ENCODE measurements around the gene ALDH3A2. TPM values are rescaled to one million over a fixed set of nuclear protein-coding genes. Genes with fewer than 3 reads are reported as not detected.

Gene ALDH3A2
- 23.9 TPM for polyA plus RNA-seq (2013)

DNA sequence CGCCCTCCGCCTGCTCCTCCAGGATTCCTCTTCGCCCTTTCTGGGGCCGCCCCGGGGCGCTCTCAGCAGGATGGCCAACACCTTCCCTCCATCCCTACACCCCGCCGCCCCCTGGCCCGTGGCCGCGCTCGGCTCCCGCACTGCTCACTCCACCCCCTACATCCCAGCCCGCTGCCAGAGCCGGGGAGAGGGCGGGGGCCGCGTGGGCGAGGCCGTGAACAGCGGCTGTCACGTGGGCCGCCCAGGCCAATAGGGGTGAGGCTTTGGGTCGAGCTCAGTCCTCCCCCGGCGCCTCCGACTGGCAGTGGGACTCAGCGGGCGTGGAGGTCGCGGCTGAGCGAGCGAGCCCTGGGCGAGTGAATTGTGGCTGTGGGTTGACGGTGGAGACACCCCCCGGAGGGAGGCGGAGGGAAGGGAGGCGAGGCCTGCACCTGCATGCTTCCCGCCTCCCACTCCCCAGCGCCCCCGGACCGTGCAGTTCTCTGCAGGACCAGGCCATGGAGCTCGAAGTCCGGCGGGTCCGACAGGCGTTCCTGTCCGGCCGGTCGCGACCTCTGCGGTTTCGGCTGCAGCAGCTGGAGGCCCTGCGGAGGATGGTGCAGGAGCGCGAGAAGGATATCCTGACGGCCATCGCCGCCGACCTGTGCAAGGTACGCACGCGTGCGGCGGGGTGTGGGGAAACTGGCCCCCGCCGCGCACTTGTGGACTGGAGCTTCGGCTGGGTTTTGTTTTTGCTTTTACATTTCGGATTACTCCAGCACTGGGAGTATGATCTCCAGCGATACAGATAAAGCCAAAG, at the start of gene ALDH3A2:
TSS of gene ALDH3A2 (plus strand) at position 277 of the 799 bp plus-strand sequence. CDS start at position 498, 221 bp downstream.
- CTCF ChIA-PET: interaction anchor here (0.9 to 2.4 kb wide), 9 partner anchors 11 to 136 kb away, joined by 3 to 13 read pairs (median 3); no protein-coding TSS in a partner anchor
- POLR2A ChIA-PET: interaction anchor here (0.6 to 1.1 kb wide), 4 partner anchors 8 to 52 kb away, joined by 3 to 4 read pairs (median 3); no protein-coding TSS in a partner anchor
- Histone ChIP-seq H3K4me3 (ENCODE audit: control insufficient read depth in 1 of 7, extremely low read depth in 1 of 7, insufficient read depth in 4 of 7, low read depth in 2 of 7, low read length in 6 of 7) (peak within 1 kb of the TSS; percentile 28 to 89 (median 80)), H3K9me3 (ENCODE audit: control extremely low read depth in 1 of 5, control insufficient read depth in 4 of 5, insufficient read depth in 2 of 5, low read depth in 1 of 5, low read length in 4 of 5) (no peaks in the 10 kb centered on the region), H3K4me1 (ENCODE audit: control extremely low read depth in 1 of 4, control insufficient read depth in 4 of 4, insufficient read depth in 4 of 4, low read length in 3 of 4) (peaks cover 10 to 32% (median 28%) of the 10 kb centered on the region in 4 experiments), H3K36me3 (ENCODE audit: control insufficient read depth in 4 of 4, insufficient read depth in 4 of 4, low read length in 3 of 4) (peaks cover 0 to 6% (median 3%) of the 10 kb centered on the region in 4 experiments), H3K27ac (ENCODE audit: insufficient read depth in 1 of 2, low read depth in 1 of 2, low read length in 2 of 2, poor library complexity in 1 of 2, severe bottlenecking in 2 of 2) (peak within 1 kb of the TSS in 1 of 2 experiments; percentile 25), H3K27me3 (replicated peaks in 2 of 5; ENCODE audit: control insufficient read depth in 4 of 5, insufficient read depth in 5 of 5, low read length in 4 of 5) (no peaks in the 10 kb centered on the region)
- WGBS (ENCODE audit: insufficient coverage): 0% methylated on average over 60 of the region's 71 CpGs
- DNase-seq: peak; percentile 81 to 93 (median 91)

DNA sequence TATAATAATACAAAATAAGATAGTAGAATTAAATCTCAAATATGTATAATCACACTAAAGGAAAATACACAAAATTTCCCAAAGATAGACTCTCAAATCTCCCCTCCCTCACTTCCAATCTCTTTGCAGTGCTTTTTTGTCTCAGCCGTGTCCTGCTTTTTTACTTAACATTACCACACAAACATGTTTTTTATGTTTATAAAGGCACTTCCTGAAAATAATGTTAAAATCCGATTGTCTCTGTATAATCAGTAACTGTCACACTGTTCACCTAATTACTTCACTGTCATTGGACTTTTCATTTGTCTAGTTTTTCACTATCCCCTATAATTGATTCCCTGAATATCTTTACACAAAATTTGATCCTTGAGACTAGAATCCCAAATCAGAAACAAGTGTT, 38.2 kb upstream of the ALDH3A2 start:
- ChIA-PET CTCF (no interaction called here), POLR2A (interaction anchor here (0.6 to 0.9 kb wide), 2 partner anchors 16 to 26 kb away, joined by 3 read pairs; no protein-coding TSS in a partner anchor)
- no peak for DNase-seq

DNA sequence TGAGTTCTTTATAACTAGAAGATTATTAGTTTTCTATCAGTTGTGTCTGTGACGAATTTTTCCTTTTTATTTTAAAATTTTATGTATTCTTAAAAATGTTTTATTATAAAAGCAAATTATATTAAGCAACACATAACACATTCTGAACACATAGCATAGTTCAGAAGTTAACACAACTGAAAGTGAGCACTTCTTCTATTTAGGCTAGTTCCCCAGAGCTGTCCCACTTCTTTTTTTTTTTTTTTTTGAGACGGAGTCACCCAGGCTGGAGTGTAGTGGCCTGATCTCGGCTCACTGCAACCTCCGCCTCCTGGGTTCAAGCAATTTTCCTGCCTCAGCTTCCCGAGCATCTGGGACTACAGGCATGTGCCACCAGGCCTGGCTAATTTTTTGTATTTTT, 37.7 kb upstream of the ALDH3A2 start:
- Histone ChIP-seq H3K27ac (ENCODE audit: insufficient read depth in 1 of 2, low read depth in 1 of 2, low read length in 2 of 2, poor library complexity in 1 of 2, severe bottlenecking in 2 of 2) (no peak overlapping the region), H3K9me3 (ENCODE audit: control extremely low read depth in 1 of 5, control insufficient read depth in 4 of 5, insufficient read depth in 2 of 5, low read depth in 1 of 5, low read length in 4 of 5) (no peaks in the 10 kb centered on the region), H3K4me3 (ENCODE audit: control insufficient read depth in 1 of 7, extremely low read depth in 1 of 7, insufficient read depth in 4 of 7, low read depth in 2 of 7, low read length in 6 of 7) (no peak overlapping the region), H3K27me3 (replicated peaks in 2 of 5; ENCODE audit: control insufficient read depth in 4 of 5, insufficient read depth in 5 of 5, low read length in 4 of 5) (no peaks in the 10 kb centered on the region), H3K4me1 (ENCODE audit: control extremely low read depth in 1 of 4, control insufficient read depth in 4 of 4, insufficient read depth in 4 of 4, low read length in 3 of 4) (no peaks in the 10 kb centered on the region), H3K36me3 (ENCODE audit: control insufficient read depth in 4 of 4, insufficient read depth in 4 of 4, low read length in 3 of 4) (no peaks in the 10 kb centered on the region)
- DNase-seq: no peak
- ChIA-PET POLR2A (interaction anchor here (0.9 kb wide), 1 partner anchor 25 kb away, joined by 3 read pairs; no protein-coding TSS in a partner anchor), CTCF (no interaction called here)
- WGBS (ENCODE audit: insufficient coverage): 100% methylated on average over 1 of the region's 5 CpGs

More for the DNA sequence above, 38.2 kb upstream of the ALDH3A2 start:
- no peaks in the 10 kb centered on the region for H3K27me3 ChIP-seq (replicated peaks in 2 of 5; ENCODE audit: control insufficient read depth in 4 of 5, insufficient read depth in 5 of 5, low read length in 4 of 5)
- no peak overlapping the region for H3K27ac ChIP-seq (ENCODE audit: insufficient read depth in 1 of 2, low read depth in 1 of 2, low read length in 2 of 2, poor library complexity in 1 of 2, severe bottlenecking in 2 of 2)
- H3K36me3 ChIP-seq (ENCODE audit: control insufficient read depth in 4 of 4, insufficient read depth in 4 of 4, low read length in 3 of 4): no peaks in the 10 kb centered on the region
- H3K4me1 ChIP-seq (ENCODE audit: control extremely low read depth in 1 of 4, control insufficient read depth in 4 of 4, insufficient read depth in 4 of 4, low read length in 3 of 4): no peaks in the 10 kb centered on the region
- H3K4me3 ChIP-seq (ENCODE audit: control insufficient read depth in 1 of 7, extremely low read depth in 1 of 7, insufficient read depth in 4 of 7, low read depth in 2 of 7, low read length in 6 of 7): no peak overlapping the region
- H3K9me3 ChIP-seq (ENCODE audit: control extremely low read depth in 1 of 5, control insufficient read depth in 4 of 5, insufficient read depth in 2 of 5, low read depth in 1 of 5, low read length in 4 of 5): no peaks in the 10 kb centered on the region
- WGBS (ENCODE audit: insufficient coverage): 28% methylated on average over 2 of the region's 2 CpGs

DNA sequence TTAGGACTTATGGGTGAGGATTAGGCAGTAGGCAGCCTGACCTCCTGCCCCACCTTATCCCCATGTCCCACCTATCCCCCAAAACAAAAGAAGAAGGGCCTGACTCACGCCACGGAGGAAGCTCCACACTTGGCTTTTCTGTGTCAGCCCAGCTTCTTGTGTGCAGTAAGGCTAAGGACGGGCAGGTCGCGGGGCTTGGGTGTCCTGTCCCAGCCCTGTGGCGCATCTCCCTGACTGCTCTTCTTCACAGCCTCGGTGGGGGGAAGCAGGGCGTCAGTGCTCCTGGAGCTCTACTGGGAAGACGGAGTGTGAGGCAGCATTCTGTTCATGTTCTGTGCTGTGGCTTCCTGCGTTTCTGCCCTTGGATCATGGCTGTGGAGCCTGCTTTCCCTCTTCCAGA, 34.6 kb upstream of the ALDH3A2 start:
- peaks cover 3 to 11% (median 7%) of the 10 kb centered on the region in 5 experiments for H3K9me3 ChIP-seq (ENCODE audit: control extremely low read depth in 1 of 5, control insufficient read depth in 4 of 5, insufficient read depth in 2 of 5, low read depth in 1 of 5, low read length in 4 of 5)
- ChIA-PET CTCF (interaction anchor here (1.6 to 1.9 kb wide), 2 partner anchors 10 to 148 kb away, joined by 4 to 8 read pairs; no protein-coding TSS in a partner anchor), POLR2A (no interaction called here)
- no peaks in the 10 kb centered on the region for H3K4me1 ChIP-seq (ENCODE audit: control extremely low read depth in 1 of 4, control insufficient read depth in 4 of 4, insufficient read depth in 4 of 4, low read length in 3 of 4)
- no peaks in the 10 kb centered on the region for H3K36me3 ChIP-seq (ENCODE audit: control insufficient read depth in 4 of 4, insufficient read depth in 4 of 4, low read length in 3 of 4)
- no peak overlapping the region for H3K27ac ChIP-seq (ENCODE audit: insufficient read depth in 1 of 2, low read depth in 1 of 2, low read length in 2 of 2, poor library complexity in 1 of 2, severe bottlenecking in 2 of 2)
- no peak for DNase-seq
- WGBS (ENCODE audit: insufficient coverage): 96% methylated on average over 10 of the region's 10 CpGs
- H3K4me3 ChIP-seq (ENCODE audit: control insufficient read depth in 1 of 7, extremely low read depth in 1 of 7, insufficient read depth in 4 of 7, low read depth in 2 of 7, low read length in 6 of 7): no peak overlapping the region
- no peaks in the 10 kb centered on the region for H3K27me3 ChIP-seq (replicated peaks in 2 of 5; ENCODE audit: control insufficient read depth in 4 of 5, insufficient read depth in 5 of 5, low read length in 4 of 5)

DNA sequence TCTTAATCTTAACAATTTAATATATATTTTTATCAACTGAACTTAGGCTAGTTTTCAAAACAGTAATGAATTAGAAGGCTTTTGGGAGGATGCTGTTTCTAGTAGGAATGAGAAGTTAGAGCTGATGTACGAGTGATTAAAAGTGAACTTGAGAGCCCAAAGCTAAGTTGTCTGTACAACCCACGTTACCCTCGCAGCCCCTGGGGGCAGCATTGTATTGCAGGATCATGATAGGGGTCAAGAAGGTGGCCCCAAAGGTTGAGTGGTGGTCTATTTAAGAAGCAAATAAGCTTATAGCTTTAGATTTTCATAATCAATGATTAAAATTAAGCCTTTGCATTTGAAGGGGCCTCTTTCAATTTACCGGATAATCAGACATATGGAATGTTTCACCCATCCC, 33.7 kb upstream of the ALDH3A2 start:
- WGBS (ENCODE audit: insufficient coverage): 94% methylated on average over 2 of the region's 4 CpGs
- Histone ChIP-seq H3K4me3 (ENCODE audit: control insufficient read depth in 1 of 7, extremely low read depth in 1 of 7, insufficient read depth in 4 of 7, low read depth in 2 of 7, low read length in 6 of 7) (no peak overlapping the region), H3K27ac (ENCODE audit: insufficient read depth in 1 of 2, low read depth in 1 of 2, low read length in 2 of 2, poor library complexity in 1 of 2, severe bottlenecking in 2 of 2) (no peak overlapping the region), H3K27me3 (replicated peaks in 2 of 5; ENCODE audit: control insufficient read depth in 4 of 5, insufficient read depth in 5 of 5, low read length in 4 of 5) (no peaks in the 10 kb centered on the region), H3K9me3 (ENCODE audit: control extremely low read depth in 1 of 5, control insufficient read depth in 4 of 5, insufficient read depth in 2 of 5, low read depth in 1 of 5, low read length in 4 of 5) (peaks cover 3 to 20% (median 14%) of the 10 kb centered on the region in 5 experiments), H3K4me1 (ENCODE audit: control extremely low read depth in 1 of 4, control insufficient read depth in 4 of 4, insufficient read depth in 4 of 4, low read length in 3 of 4) (no peaks in the 10 kb centered on the region), H3K36me3 (ENCODE audit: control insufficient read depth in 4 of 4, insufficient read depth in 4 of 4, low read length in 3 of 4) (no peaks in the 10 kb centered on the region)
- ChIA-PET POLR2A (no interaction called here), CTCF (interaction anchor here (1.4 to 1.9 kb wide), 4 partner anchors 9 to 150 kb away, joined by 4 to 8 read pairs (median 4); no protein-coding TSS in a partner anchor)
- peak in 1 of 3 donors; percentile 12 for DNase-seq

DNA sequence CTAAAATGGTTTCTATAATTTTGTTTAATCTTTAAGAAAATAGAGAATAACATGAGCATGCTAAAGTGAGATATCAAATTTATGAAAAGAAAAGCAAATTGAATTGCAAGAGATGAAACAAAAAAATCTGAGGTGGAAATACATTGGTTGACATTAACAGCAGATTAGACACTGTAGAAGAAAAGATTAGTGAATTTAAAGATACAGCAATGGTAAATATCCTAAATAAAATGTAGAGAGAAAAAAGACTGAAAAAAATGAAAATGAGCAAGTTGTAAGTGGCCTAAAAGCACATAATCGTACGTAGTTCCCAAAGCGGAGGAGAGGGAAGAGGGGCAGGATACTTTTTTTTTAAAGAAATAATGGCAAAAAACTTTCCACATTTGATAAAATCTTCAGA, 30.5 kb upstream of the ALDH3A2 start:
- Histone ChIP-seq H3K27ac (ENCODE audit: insufficient read depth in 1 of 2, low read depth in 1 of 2, low read length in 2 of 2, poor library complexity in 1 of 2, severe bottlenecking in 2 of 2) (no peak overlapping the region), H3K27me3 (replicated peaks in 2 of 5; ENCODE audit: control insufficient read depth in 4 of 5, insufficient read depth in 5 of 5, low read length in 4 of 5) (no peaks in the 10 kb centered on the region), H3K4me1 (ENCODE audit: control extremely low read depth in 1 of 4, control insufficient read depth in 4 of 4, insufficient read depth in 4 of 4, low read length in 3 of 4) (no peaks in the 10 kb centered on the region), H3K36me3 (ENCODE audit: control insufficient read depth in 4 of 4, insufficient read depth in 4 of 4, low read length in 3 of 4) (no peaks in the 10 kb centered on the region), H3K4me3 (ENCODE audit: control insufficient read depth in 1 of 7, extremely low read depth in 1 of 7, insufficient read depth in 4 of 7, low read depth in 2 of 7, low read length in 6 of 7) (no peak overlapping the region), H3K9me3 (ENCODE audit: control extremely low read depth in 1 of 5, control insufficient read depth in 4 of 5, insufficient read depth in 2 of 5, low read depth in 1 of 5, low read length in 4 of 5) (peaks cover 4 to 40% (median 20%) of the 10 kb centered on the region in 5 experiments)
- ChIA-PET CTCF (no interaction called here), POLR2A (no interaction called here)
- WGBS (ENCODE audit: insufficient coverage): no CpG with 5 or more reads among the region's 3 CpGs
- no peak for DNase-seq
